ENCODE measurements around the gene PIH1D2. TPM values are rescaled to one million over a fixed set of nuclear protein-coding genes. Genes with fewer than 3 reads are reported as not detected.

Gene PIH1D2
- total and polyA plus RNA-seq, 2 of the 4 experiments (the other 2 are of a cell fraction), result 1.1 TPM

DNA sequence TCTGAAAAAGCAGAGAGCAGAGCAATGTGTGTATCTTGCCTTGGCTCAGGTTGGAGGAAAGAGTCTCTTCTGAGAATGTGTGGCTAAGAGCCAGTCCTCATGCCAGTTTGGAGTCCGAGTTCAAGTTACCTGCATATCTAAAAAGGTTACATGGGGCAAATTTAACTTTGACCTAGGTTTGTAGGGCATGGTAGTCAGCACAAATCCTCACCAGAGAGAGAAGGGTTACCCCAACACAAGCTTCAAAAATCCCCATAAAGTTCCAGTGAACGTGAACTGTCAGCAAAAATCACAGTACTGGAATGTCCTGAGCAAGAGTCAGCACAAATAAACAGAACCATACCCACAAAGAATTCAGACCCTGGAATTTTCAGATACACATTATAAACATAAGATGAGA, 26.6 kb upstream of the PIH1D2 start:
- peak overlapping the region; percentile 33; the same call in 1 of the 2 replicates for H3K9ac ChIP-seq (ENCODE audit: low read depth, low read length)

More for the DNA sequence above, 26.6 kb upstream of the PIH1D2 start:
- H3K79me1 ChIP-seq (ENCODE audit: low read depth in 1 of 2, low read length in 2 of 2), result peaks cover 11 to 21% of the 10 kb centered on the region in 2 experiments; a peak in 3 of 4 replicates
- H2BK5ac ChIP-seq (ENCODE audit: low read depth, low read length, poor library complexity, severe bottlenecking), result peak overlapping the region; percentile 96
- peak overlapping the region; percentile 46; the same call in 1 of the 2 replicates for H2AK5ac ChIP-seq (ENCODE audit: low read depth, low read length)
- H3K27ac ChIP-seq (ENCODE audit: insufficient read depth, low read length), result peak overlapping the region; percentile 79; the same call in 1 of the 2 replicates
- no peaks in the 10 kb centered on the region for H3K9me3 ChIP-seq (ENCODE audit: control insufficient read depth, insufficient read depth, low read length)
- H2BK20ac ChIP-seq (ENCODE audit: low read depth, low read length), result peak overlapping the region; percentile 96
- DNase-seq (peak; percentile 80), ATAC-seq (ENCODE audit: low read depth) (peak; percentile 80)
- peak overlapping the region; percentile 61; the same call in 1 of the 2 replicates for H3K23ac ChIP-seq (ENCODE audit: low read depth, low read length)
- intact Hi-C loops (cut with micrococcal nuclease), result no loop called here
- peak overlapping the region; percentile 90 for H4K91ac ChIP-seq (ENCODE audit: insufficient read depth, low read depth, low read length)
- H3K36me3 ChIP-seq (ENCODE audit: control insufficient read depth, insufficient read depth, low read length), result peaks cover 3% of the 10 kb centered on the region
- H3K14ac ChIP-seq (replicated peaks; ENCODE audit: low read depth, low read length), result peak overlapping the region; percentile 79
- POLR2A ChIA-PET (ENCODE audit: unreplicated experiment), result no interaction called here
- no peaks in the 10 kb centered on the region for H4K20me1 ChIP-seq (ENCODE audit: insufficient read depth, low read length)
- H3K4ac ChIP-seq (ENCODE audit: low read depth, low read length), result peak overlapping the region; percentile 93
- peak overlapping the region in 1 of 2 experiments; percentile 83; a peak in 3 of 4 replicates for H4K8ac ChIP-seq (ENCODE audit: low read depth in 2 of 2, low read length in 2 of 2)
- peak overlapping the region; percentile 98 for H2BK120ac ChIP-seq (ENCODE audit: low read depth, low read length)
- H2BK15ac ChIP-seq (ENCODE audit: low read depth, low read length), result peak overlapping the region; percentile 51; the same call in 1 of the 3 replicates
- TF ChIP-seq CEBPB (IDR thresholded peaks at IDR 0.05; ENCODE audit: low read depth, low read length) (no peak), RAD21 (IDR thresholded peaks at IDR 0.05; ENCODE audit: low read length) (no peak), MAFK (IDR thresholded peaks at IDR 0.05; ENCODE audit: low read depth, low read length) (peak; percentile 95), MAZ (IDR thresholded peaks at IDR 0.05; ENCODE audit: borderline replicate concordance, low read depth, low read length) (no peak), NFE2L2 (IDR thresholded peaks at IDR 0.05; ENCODE audit: low read depth, low read length) (peak; percentile 13; the same call in 1 of the 2 replicates), POLR2A (IDR thresholded peaks at IDR 0.05; ENCODE audit: low read depth, low read length) (no peak), BHLHE40 (IDR thresholded peaks at IDR 0.05; ENCODE audit: low read depth, low read length) (peak; percentile 46; the same call in 1 of the 2 replicates), CHD1 (IDR thresholded peaks at IDR 0.05; ENCODE audit: low read depth, low read length) (no peak)
- BruUV-seq (replicated peaks), result no TSS peak
- dilution Hi-C loops (cut with HindIII; ENCODE audit: low sequenced_read_pairs, unreplicated experiment), result no loop called here
- H4K5ac ChIP-seq (ENCODE audit: low read depth, low read length), result peak overlapping the region; percentile 76
- WGBS, 2 experiments (ENCODE audit: extremely low coverage in 2 of 2, insufficient read length in 1 of 2), result no CpG with 5 or more reads among the region's 2 CpGs
- peak overlapping the region; percentile 94 for H3K18ac ChIP-seq (ENCODE audit: low read depth, low read length)
- peak overlapping the region; percentile 25 for H2AFZ ChIP-seq (replicated peaks; ENCODE audit: low read length, poor library complexity)
- H3K9me1 ChIP-seq (ENCODE audit: insufficient read depth, low read length), result peaks cover 15% of the 10 kb centered on the region; the same call in 1 of the 2 replicates
- in situ Hi-C loops (cut with MboI; ENCODE audit: low sequenced_read_pairs), result loop anchor here (25.0 kb wide), 1 partner anchor 1187 kb away; no protein-coding TSS in a partner anchor
- peak overlapping the region; percentile 77 for H3K4me2 ChIP-seq (ENCODE audit: low read depth, low read length)
- peaks cover 21% of the 10 kb centered on the region for H3K4me1 ChIP-seq (ENCODE audit: control insufficient read depth, insufficient read depth, low read length)
- H3K4me3 ChIP-seq (ENCODE audit: insufficient read depth, low read depth, low read length), result no peak overlapping the region
- peak overlapping the region; percentile 60; the same call in 1 of the 2 replicates for H3K56ac ChIP-seq (ENCODE audit: extremely low read depth, insufficient read depth, low read length)
- H2AK9ac ChIP-seq (replicated peaks; ENCODE audit: low read depth, low read length, poor library complexity), result no peak overlapping the region
- CTCF ChIA-PET, result interaction anchor here (1.0 kb wide), 1 partner anchor 13 kb away, joined by 4 read pairs; no protein-coding TSS in a partner anchor
- H3K27me3 ChIP-seq (ENCODE audit: control insufficient read depth, insufficient read depth, low read length), result no peaks in the 10 kb centered on the region
